GM23248 (cell line): ENCODE data around the gene GIGYF2. TPM values are rescaled to one million over a fixed set of nuclear protein-coding genes. Genes with fewer than 3 reads are reported as not detected.

ENCODE experiments used
- DNase-seq: peaks from one replicate; pipeline ENCODE4 v3.0.0-alpha.2; 2015
- H2AFZ ChIP-seq: fragments of 200-600 bp; sonication (generic); 2 replicates; pipeline ENCODE4 v1.6.1; 2016; ENCODE audit warnings: antibody characterized with exemption
- H3F3A ChIP-seq: fragments of 200-600 bp; sonication (generic); 2 replicates; pipeline ENCODE4 v1.6.1; 2016; ENCODE audit warnings: mild to moderate bottlenecking, antibody characterized with exemption, mixed run types; ENCODE audit not compliant: insufficient read depth
- H3K27ac ChIP-seq: fragments of 200-600 bp; sonication (generic); 2 replicates; pipeline ENCODE4 v1.5.1; 2016; ENCODE audit warnings: mild to moderate bottlenecking
- H3K27me3 ChIP-seq: fragments of 200-600 bp; sonication (generic); replicated peaks from 2 replicates; pipeline ENCODE4 v1.6.1; 2016; ENCODE audit warnings: mild to moderate bottlenecking; ENCODE audit not compliant: insufficient read depth
- H3K36me3 ChIP-seq: fragments of 200-600 bp; sonication (generic); 2 replicates; pipeline ENCODE4 v1.6.1; 2016; ENCODE audit warnings: low read depth, mild to moderate bottlenecking
- H3K4me1 ChIP-seq: fragments of 200-600 bp; sonication (generic); 2 replicates; pipeline ENCODE4 v1.6.1; 2016; ENCODE audit warnings: mild to moderate bottlenecking; ENCODE audit not compliant: insufficient read depth
- H3K4me2 ChIP-seq: fragments of 200-600 bp; sonication (generic); one replicate; pipeline ENCODE4 v1.6.1; 2016; ENCODE audit warnings: mild to moderate bottlenecking; ENCODE audit not compliant: unreplicated experiment
- H3K4me3 ChIP-seq: fragments of 200-600 bp; sonication (generic); 2 replicates; pipeline ENCODE4 v1.5.1; 2016; ENCODE audit warnings: mild to moderate bottlenecking
- H3K79me2 ChIP-seq: fragments of 200-600 bp; sonication (generic); 2 replicates; pipeline ENCODE4 v1.6.1; 2016; ENCODE audit warnings: mild to moderate bottlenecking; ENCODE audit not compliant: insufficient read depth
- H3K9ac ChIP-seq: fragments of 200-600 bp; sonication (generic); 2 replicates; pipeline ENCODE4 v1.6.1; 2016; ENCODE audit warnings: mild to moderate bottlenecking
- H3K9me2 ChIP-seq: fragments of 200-600 bp; sonication (generic); 2 replicates; pipeline ENCODE4 v1.6.1; 2016; ENCODE audit warnings: mixed run types, mild to moderate bottlenecking, moderate library complexity; ENCODE audit not compliant: insufficient read depth
- H3K9me3 ChIP-seq: fragments of 200-600 bp; sonication (generic); one replicate; pipeline ENCODE4 v1.6.1; 2017; ENCODE audit warnings: low read depth
- H4K20me1 ChIP-seq: fragments of 200-600 bp; sonication (generic); 2 replicates; pipeline ENCODE4 v1.6.0; 2016; ENCODE audit not compliant: insufficient read depth
- EZH2 ChIP-seq: fragments of 200-600 bp; sonication (generic); IDR thresholded peaks from 2 replicates; pipeline ENCODE4 v1.6.1; 2018; ENCODE audit warnings: antibody characterized with exemption, mild to moderate bottlenecking; ENCODE audit not compliant: insufficient read depth, poor library complexity, severe bottlenecking
- EZH2phosphoT487 ChIP-seq: fragments of 200-600 bp; sonication (generic); IDR thresholded peaks from 2 replicates; pipeline ENCODE4 v1.6.1; 2018; ENCODE audit warnings: antibody characterized with exemption, moderate library complexity, mild to moderate bottlenecking, low read depth; ENCODE audit not compliant: insufficient read depth
- WGBS, 2 experiments: methylation state at CpG; one replicate each; pipeline ENCODE4 v1.1.6; 2015 to 2017; ENCODE audit warnings: low lambda C conversion rate in 2 of 2, low coverage in 1 of 2; ENCODE audit errors: missing lambda C conversion rate in 2 of 2; 5-methylcytosine and 5-hydroxymethylcytosine counted together
- in situ Hi-C: fragments of 300-500 bp; cut with MboI; formaldehyde crosslinking; loops from 2 replicates; pipeline ENCODE4 v1.15.0; 2020
- polyA plus RNA-seq: library from polyadenylated mRNA; unstranded; fragments of >200 nt; fragmentation: Nextera tagmentation; extraction: Ambion mirVana; gene quantifications from 2 replicates; pipeline ENCODE4 v1.2.1, GENCODE V29; 2016
- total RNA-seq: library from RNA; depleted of rRNA; stranded (reverse); fragments of >200 nt; shearing (Covaris generic); gene quantifications from 2 replicates; pipeline ENCODE4 v1.2.3, GENCODE V29; 2014

Gene GIGYF2
- total and polyA plus RNA-seq, 2 experiments from 2014 or later = 27.2 to 35.2 TPM

DNA sequence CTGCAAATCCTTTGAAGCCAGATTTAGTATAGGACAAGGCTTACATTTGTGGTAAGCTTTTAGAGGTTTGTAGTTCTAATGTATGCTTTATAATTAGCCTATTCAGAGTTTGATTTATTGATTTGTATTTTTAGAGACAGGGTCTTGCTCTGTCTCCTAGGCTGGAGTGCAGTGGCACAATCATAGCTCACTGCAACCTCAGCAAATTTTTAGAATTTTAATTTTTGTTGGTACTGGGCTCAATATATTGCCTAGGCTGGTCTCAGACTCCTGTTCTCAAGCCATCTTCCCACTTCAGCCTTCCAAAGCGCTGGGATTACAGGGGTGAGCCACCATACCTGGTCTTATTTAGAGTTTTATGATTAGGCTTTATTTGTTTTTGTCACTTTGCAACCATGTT, 74.7 kb downstream of the GIGYF2 start:
- H3F3A ChIP-seq = no peaks in the 10 kb centered on the region
- TF ChIP-seq EZH2phosphoT487 (no peak), EZH2 (no peak)
- no peaks in the 10 kb centered on the region for H3K9me2 ChIP-seq
- no peak overlapping the region for H3K27ac ChIP-seq
- no peaks in the 10 kb centered on the region for H4K20me1 ChIP-seq
- no peaks in the 10 kb centered on the region for H3K4me1 ChIP-seq
- DNase-seq = no peak
- H3K79me2 ChIP-seq = peaks cover 11% of the 10 kb centered on the region; the same call in 1 of the 2 replicates
- no peak overlapping the region for H2AFZ ChIP-seq
- in situ Hi-C loops = no loop called here
- 100% methylated on average over 1 of the region's 1 CpG for WGBS, 2 experiments
- H3K27me3 ChIP-seq = no peaks in the 10 kb centered on the region
- no peaks in the 10 kb centered on the region for H3K9me3 ChIP-seq
- H3K36me3 ChIP-seq = peaks cover 33% of the 10 kb centered on the region
- no peak overlapping the region for H3K4me2 ChIP-seq
- H3K4me3 ChIP-seq = no peak overlapping the region
- H3K9ac ChIP-seq = no peak overlapping the region

DNA sequence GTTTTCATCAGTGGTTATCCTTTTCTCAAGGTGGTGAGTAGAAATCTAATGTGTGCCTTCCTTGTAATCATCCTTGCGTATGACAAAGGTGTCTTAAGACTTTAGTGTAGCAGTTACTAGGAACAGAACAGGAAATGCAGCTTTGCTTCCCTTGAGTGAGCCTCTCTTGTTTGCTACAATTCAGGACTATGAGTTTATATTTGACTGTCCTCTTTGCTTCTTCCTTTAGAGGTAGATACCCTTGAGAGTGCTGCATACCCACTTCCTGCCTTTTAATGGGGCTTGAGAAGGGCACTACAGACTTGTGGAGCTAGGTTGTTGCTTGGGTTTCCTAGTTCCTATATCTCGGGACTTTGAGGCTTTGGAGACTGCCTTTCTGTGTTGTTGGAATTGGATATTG, 75.4 kb downstream of the GIGYF2 start:
- 97 to 99% methylated on average over 2 of the region's 2 CpGs for WGBS, 2 experiments
- in situ Hi-C loops = no loop called here

DNA sequence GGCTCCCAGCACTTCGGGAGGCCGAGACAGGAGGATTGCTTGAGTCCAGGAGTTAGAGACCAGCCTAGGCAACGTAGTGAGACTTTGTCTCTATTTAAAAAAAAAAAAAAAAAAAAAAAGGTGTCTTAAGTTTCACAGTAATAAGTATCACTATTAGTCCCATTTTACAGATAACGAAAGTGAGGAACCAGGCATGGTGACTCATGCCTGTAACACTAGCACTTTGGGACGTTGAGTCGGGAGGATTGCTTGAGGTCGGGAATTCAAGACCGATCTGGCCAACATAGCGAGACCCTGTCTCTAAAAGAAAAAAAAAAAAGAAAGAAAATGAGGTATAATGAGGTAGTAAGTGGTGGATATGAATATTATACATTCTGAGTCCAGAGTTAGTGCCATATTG, 76.7 kb downstream of the GIGYF2 start:
- H3K4me1 ChIP-seq = no peaks in the 10 kb centered on the region
- no peak overlapping the region for H3K4me2 ChIP-seq
- no peak for TF ChIP-seq EZH2phosphoT487
- TF ChIP-seq EZH2 = no peak
- no peak overlapping the region for H3K4me3 ChIP-seq
- no peaks in the 10 kb centered on the region for H4K20me1 ChIP-seq
- H3F3A ChIP-seq = no peaks in the 10 kb centered on the region
- H2AFZ ChIP-seq = no peak overlapping the region
- in situ Hi-C loops = no loop called here
- H3K27ac ChIP-seq = no peak overlapping the region
- H3K36me3 ChIP-seq = peaks cover 16% of the 10 kb centered on the region; the same call in 1 of the 2 replicates
- H3K9me3 ChIP-seq = no peaks in the 10 kb centered on the region
- peaks cover 11% of the 10 kb centered on the region; the same call in 1 of the 2 replicates for H3K79me2 ChIP-seq
- no peaks in the 10 kb centered on the region for H3K27me3 ChIP-seq
- no peaks in the 10 kb centered on the region for H3K9me2 ChIP-seq
- 97% methylated on average over 9 of the region's 9 CpGs for WGBS, 2 experiments
- no peak for DNase-seq
- no peak overlapping the region for H3K9ac ChIP-seq

More for the DNA sequence above, 75.4 kb downstream of the GIGYF2 start:
- Histone ChIP-seq H3K4me1 (no peaks in the 10 kb centered on the region), H3K79me2 (peaks cover 11% of the 10 kb centered on the region; the same call in 1 of the 2 replicates), H3K4me2 (no peak overlapping the region), H3K27me3 (no peaks in the 10 kb centered on the region), H3K4me3 (no peak overlapping the region), H3K27ac (no peak overlapping the region), H3K36me3 (peaks cover 26% of the 10 kb centered on the region), H3K9me2 (no peaks in the 10 kb centered on the region), H4K20me1 (no peaks in the 10 kb centered on the region), H3K9ac (no peak overlapping the region), H3K9me3 (no peaks in the 10 kb centered on the region), H3F3A (no peaks in the 10 kb centered on the region), H2AFZ (no peak overlapping the region)
- DNase-seq = no peak
- no peak for TF ChIP-seq EZH2
- no peak for TF ChIP-seq EZH2phosphoT487

DNA sequence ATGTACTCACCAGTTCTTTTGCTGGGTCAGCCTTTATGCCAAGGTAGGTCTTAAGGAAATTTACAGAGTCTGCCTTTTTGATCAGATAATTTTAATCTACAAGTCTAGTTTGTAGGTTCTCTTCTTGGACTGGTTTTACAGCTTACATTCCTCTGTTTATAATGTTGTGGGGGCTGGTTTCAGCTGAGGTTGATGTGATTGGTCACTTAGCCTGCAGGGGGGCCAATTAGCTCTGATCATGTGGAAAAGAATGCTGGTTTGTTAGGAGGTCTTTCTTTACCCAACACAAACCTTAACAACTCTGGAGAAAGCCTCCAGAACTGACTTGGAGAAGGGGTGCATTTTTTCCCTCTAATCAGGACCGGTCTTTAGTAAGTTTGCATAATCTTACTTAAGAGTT, 79.3 kb downstream of the GIGYF2 start, which contains the start of gene KCNJ13:
TSS of gene KCNJ13 (minus strand) at position 131 of the 400 bp plus-strand sequence. CDS start 5,203 bp downstream, outside the sequence.
- H3K9me3 ChIP-seq = no peaks in the 10 kb centered on the region
- H3F3A ChIP-seq = no peaks in the 10 kb centered on the region; the same call in 1 of the 2 replicates
- H3K27ac ChIP-seq = no peak within 1 kb of the TSS
- H3K79me2 ChIP-seq = peaks cover 8% of the 10 kb centered on the region; the same call in 1 of the 2 replicates
- no peak within 1 kb of the TSS for H2AFZ ChIP-seq
- TF ChIP-seq EZH2phosphoT487 = no peak
- no peak for TF ChIP-seq EZH2
- no peak within 1 kb of the TSS for H3K4me2 ChIP-seq
- in situ Hi-C loops = no loop called here
- no peaks in the 10 kb centered on the region for H3K9me2 ChIP-seq
- H3K4me1 ChIP-seq = no peaks in the 10 kb centered on the region
- 95 to 100% methylated on average over 1 of the region's 1 CpG for WGBS, 2 experiments
- no peak for DNase-seq
- no peak within 1 kb of the TSS for H3K9ac ChIP-seq
- H3K4me3 ChIP-seq = no peak within 1 kb of the TSS
- H3K36me3 ChIP-seq = 0 out of 2 replicates have a peak, but pooled peaks cover 5% of the 10 kb centered on the region
- no peaks in the 10 kb centered on the region for H3K27me3 ChIP-seq
- no peaks in the 10 kb centered on the region for H4K20me1 ChIP-seq
